HPDE6-E6E7 (cell line): ENCODE data around the gene ROPN1L.

Experiments used
- DNase-seq: peaks from one replicate; pipeline ENCODE4 v3.0.0; 2011; ENCODE audit warnings: missing footprints; ENCODE audit errors: extremely low spot score

Gene ROPN1L

GRCh38 chr5:10457682-10458574, 16.2 kb downstream of the ROPN1L start:
- DNase-seq: no peak

DNA sequence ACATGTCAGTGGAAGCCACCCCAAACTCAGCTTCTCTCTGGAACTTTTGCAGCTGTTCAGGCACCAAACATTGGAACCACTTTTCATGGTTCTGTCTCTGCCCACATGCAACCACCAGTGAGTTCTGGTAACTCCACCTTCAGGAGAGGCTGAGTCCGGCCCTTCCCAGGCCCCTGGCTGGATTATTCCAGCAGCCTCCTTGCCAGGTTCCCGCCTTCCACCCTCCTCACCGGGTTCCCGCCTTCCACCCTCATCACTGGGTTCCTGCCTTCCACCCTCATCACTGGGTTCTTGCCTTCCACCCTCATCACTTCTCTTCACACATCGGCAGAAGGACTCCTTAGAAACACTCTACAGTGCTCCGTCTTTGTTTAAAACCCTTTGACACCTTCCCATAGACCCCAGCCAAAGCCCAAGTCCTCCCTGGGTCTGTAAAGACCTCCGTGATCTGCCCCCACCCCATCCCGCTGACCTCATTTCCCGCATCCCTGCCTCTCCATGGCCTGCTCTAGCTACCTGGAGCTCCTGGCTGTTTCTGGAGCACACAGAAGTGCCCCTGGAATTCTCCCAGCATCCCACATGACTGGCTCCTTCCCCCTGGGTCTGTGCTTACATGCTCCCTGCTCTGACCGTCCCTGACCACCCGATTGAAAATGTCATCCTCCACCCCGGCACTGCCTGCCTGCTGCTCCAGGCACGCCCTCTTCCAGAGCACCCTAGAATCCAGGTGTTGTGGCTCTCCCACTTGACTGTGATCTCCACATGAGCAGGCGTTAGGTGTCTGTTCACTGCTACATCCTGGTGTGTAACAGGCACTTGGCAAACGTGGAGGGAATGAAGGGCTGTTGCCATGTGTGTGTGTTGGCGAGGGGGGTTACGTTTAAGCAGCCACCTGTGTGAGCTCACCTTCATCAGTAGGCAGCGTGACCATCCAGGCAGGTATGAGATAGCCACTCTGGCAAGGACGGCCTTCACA, 17.7 kb downstream of the ROPN1L start:
- no peak for DNase-seq

GRCh38 chr5:10460252-10460906, 18.7 kb downstream of the ROPN1L start:
- no peak for DNase-seq

DNA sequence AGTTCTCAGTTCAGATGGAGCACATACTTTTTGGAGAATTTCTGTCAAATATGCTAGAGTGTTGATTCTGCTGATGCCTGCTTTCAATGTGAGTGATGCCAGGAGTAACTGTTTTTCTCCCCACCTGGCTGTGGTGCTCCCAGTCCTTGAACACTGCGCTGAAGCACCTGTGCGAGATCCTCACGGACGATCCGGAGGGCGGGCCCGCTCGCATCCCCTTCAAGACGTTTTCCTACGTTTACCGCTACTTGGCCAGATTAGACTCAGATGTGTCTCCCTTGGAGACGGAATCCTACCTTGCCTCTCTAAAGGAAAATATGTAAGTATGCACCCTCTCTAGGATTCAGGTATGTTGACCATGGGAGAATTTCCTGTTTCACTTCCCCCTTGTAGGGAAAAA, 19.4 kb downstream of the ROPN1L start:
- no peak for DNase-seq

DNA sequence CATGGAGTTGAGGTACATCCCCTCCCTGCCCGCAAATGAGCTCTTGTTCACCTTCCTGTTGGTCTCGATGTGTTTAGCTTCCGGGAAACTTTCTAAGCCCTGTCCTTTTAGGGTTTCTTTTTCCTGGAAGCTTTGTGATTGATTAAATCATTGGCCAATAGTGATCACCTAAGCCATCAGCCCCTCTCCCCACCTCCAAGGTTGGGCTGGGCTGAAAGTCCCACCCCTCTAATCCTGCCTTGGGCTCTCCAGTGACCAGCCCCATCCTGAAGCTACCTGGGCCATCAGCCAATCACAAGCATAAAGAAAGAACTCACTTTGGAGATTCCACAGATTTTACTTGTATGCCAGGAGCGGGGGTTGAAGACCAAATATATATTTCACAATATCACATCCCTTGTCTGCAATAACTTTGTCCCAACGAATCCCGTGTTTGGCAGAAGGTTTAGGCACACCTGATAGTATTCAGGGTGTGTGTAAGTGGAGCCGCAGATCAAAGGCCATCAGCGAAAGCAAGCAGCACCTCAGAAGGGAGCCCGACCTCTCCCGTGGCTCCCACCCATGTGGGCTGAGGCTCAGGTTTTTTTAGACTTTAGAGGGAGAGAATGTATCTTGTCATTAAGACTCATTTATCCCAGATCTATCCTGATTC, 20.4 kb downstream of the ROPN1L start:
- no peak for DNase-seq

DNA sequence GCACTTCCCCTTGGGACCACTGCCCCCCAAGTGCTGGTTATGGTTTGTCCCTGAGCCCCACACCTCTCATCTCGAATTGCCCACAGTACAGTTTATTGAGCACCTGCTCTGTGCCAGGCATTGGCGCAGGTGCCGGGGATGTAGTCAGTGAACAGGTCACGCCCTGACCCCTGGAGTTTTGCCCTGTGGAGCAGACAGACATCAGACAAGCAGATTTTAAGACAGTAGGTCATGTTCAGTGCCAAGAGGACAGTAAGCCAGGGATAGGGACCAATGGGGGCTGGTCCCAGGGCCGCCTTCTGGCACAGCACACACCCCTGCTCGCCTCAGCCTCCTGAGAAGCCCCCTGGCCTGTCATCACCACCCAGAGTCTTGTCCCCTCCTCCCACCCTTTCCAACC, 21.9 kb downstream of the ROPN1L start:
- no peak for DNase-seq

- DNase-seq: no peak
Measured at GRCh38 chr5:10464173-10464572, 22.5 kb downstream of the ROPN1L start.

- no peak for DNase-seq
Measured at GRCh38 chr5:10465726-10466125, 24.0 kb downstream of the ROPN1L start.

DNA sequence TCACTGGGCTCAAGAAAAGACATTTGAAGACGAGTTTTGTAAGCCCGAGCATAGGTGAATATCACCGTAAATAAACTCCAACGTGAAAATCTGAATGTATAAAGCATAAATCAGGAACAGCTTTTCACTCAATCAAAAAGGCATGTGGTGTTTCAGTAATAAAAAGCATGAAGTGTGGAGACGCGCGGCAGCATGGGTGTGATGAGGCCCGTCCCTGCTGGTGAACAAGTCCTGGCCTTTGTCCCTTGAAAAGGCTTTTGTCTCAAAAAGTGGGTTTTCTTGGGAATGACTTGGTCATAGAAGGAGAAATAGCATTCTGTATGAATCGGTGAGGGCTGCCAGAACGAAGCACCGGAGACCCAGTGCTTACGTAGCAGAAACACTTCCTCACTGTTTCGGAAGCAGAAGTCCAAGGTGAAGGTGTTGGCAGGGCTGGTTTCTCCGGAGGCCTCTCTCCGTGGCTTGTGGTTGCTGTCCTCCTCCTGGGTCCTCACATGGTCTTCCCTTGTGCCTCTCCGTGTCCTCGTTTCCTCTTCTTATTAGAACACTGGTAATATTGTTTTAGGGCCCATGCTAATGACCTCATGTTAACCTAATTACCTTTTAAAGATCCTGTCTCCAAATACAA, 24.9 kb downstream of the ROPN1L start:
- no peak for DNase-seq

DNA sequence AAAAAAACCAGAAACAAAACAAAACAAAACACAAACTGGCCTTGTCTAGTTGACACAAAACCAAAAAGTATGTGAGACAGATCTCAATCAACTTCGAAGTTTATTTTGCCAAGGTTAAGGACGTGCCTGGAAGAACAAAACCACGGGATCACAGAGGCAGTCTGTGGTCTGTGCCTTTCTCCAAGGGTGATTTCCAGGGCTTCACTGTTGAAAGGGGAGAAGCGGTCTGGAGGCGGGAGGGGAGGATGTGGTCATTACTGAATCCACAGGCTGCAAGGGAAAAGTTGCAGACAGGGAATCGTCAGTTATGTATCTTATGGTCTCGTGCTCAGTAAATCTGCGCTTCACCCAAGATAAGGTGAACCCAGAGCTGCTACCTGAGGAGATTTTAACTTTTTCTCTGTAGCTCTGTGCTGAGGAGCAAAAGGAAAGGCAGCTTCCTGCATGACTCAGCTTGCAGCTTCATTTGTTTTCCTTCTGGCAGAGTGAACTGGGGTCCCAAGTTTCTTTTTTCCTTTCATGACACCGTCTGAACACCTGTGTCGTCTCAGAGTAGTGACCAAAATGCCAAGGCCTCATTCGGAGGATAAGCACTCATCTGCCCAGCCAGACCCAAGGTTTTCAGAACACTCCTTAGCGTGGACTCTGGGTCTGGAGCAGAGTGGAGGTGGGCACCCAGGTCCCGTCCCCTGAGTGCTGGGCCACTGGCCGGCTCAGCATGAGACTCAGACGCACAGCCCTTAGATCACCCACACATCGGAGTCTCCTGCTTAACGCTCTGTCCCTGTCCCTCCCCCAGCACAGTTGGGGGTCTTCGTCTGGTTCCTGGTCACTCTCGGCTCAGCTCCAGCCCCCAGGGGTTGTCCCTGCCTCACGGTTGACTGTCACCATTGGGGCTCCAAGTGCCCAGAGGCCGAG, 25.9 kb downstream of the ROPN1L start:
- DNase-seq: no peak

- DNase-seq: no peak
Measured at GRCh38 chr5:10468256-10468655, 26.6 kb downstream of the ROPN1L start.

GRCh38 chr5:10469253-10470050, 27.8 kb downstream of the ROPN1L start:
- no peak for DNase-seq

DNA sequence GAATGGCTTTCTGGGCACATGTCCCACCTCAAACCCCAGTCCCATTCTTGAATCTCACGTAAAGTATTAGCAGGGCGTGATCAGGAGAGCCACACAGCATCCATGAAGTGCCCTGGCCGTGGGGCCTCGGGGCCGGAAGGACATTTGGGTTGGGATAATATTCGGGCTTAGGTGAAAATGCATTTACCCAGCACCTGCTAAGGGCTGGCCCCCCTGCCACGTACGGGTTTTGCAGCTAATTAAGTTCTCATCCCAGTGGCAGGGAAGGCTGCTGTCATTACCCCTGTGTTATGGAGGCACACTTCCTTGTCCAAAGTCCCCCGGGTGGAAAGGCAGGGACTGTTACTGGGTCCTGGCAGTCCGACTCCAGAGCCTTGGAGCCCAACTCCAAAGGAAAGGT, 29.0 kb downstream of the ROPN1L start:
- DNase-seq: no peak

- DNase-seq: no peak
Measured at GRCh38 chr5:10471677-10472076, 30.0 kb downstream of the ROPN1L start.

DNA sequence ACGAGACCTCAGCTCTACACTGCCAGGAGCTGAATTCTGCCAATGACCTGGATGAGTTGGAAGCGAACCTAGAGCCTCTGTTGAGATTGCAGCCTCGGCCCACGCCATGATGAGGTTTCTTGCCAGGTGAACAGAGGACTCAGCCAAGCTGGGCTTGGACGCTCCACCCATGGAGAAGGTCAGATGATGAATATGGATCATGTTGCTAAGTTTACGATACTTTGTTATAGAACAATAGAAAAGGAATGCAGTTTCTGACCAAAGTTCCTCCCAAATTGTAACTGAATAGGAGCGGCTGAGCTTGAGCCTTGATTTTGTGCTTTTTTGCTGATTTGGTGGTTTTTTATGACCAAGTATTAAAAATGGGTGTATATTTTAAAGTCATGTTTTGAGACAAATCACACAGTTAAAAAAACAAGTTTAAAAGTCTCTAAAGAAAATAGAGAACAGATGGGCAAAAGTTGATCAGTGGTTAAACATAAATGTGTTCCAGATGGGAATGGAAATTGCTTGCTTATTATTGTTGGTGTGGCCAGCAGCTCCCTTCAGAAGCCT, 32.9 kb downstream of the ROPN1L start:
- DNase-seq: no peak

DNA sequence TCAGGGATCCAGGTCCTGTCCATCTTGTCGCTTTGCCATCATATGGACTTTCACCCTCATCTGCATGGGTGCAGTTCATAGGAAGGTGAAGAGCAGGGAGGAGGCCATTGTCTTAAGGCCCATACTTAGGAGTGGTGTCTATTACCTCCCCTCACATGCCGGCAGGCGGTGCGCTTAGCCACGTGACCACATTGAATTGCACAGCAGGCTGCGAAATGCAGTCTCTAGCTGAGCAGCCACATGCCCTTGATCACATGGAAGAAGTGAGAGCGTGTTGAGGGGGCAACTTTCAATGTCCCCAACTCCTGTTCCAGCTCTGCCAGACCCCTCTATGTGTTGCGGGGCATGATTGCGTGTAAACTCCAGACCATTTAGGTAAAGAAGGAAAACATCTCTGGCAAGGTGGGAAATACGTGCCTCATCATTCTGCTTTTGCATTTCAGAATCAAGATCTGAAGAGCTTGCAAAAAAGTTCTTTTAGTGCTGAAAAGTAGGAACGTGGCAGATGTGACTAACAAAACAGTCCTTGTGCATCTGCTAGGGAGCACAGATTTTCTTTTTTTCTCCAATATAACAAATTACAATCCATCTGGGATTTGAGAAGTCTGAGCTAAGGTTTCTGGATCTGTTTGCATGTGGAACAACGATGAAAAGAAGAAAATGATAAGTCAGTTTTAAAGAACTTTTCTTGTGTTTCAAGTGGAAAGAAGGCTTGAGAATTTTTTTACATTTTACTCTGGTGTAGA, 34.4 kb downstream of the ROPN1L start:
- no peak for DNase-seq

GRCh38 chr5:10476878-10477277, 35.2 kb downstream of the ROPN1L start:
- DNase-seq: no peak

DNA sequence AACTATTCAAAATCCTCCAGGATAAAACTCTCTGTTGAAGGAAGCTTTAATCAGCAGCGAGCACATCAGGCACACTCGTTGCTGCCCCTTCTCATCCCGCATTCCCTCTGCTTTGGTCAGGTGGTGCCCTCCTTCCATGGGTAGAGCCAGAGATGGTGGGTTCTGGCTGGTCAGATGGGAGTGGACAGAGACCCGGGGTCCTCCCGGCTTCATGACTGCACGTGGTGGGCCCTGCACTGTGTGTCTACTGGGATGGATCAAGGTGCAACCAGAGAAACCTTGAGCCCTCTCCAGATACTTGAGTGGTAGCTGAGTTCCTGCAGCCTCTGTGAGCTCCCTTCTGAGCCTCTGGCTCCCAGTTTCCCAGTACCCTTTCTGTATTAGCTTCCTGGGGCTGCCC, 36.3 kb downstream of the ROPN1L start:
- DNase-seq: no peak
